Thyroid gland (tissue), 4 donors: ENCODE results near the gene RNF224. TPM values are rescaled to one million over a fixed set of nuclear protein-coding genes. Genes with fewer than 3 reads are reported as not detected.

Experiments
- DNase-seq, 2 donors: peaks; one replicate each; pipeline ENCODE4 v3.0.0-alpha.2; 2019
- H3K27ac ChIP-seq, 3 donors: fragments of 200-600 bp; sonication (generic); 1 replicate in 2 of 3; 2 replicates in 1 of 3; pipeline ENCODE4 v1.5.1; 2016 to 2019; ENCODE audit warnings: mild to moderate bottlenecking in 1 of 3, moderate library complexity in 1 of 3
- H3K27me3 ChIP-seq: fragments of 200-600 bp; sonication (generic); one replicate; pipeline ENCODE4 v1.5.1; 2019
- H3K36me3 ChIP-seq, 2 donors: fragments of 200-600 bp; sonication (generic); one replicate each; pipeline ENCODE4 v1.5.1; 2016 to 2019
- H3K4me1 ChIP-seq, 2 donors: fragments of 200-600 bp; sonication (generic); one replicate each; pipeline ENCODE4 v1.5.1; 2017 to 2019
- H3K4me3 ChIP-seq, 3 donors: fragments of 200-600 bp; sonication (generic); replicated peaks in 1 of 3; 1 replicate in 2 of 3; 2 replicates in 1 of 3; pipeline ENCODE4 v1.5.1; 2016; ENCODE audit warnings: mild to moderate bottlenecking in 1 of 3
- H3K9me3 ChIP-seq: fragments of 200-600 bp; sonication (generic); one replicate; pipeline ENCODE4 v1.5.1; 2017
- POLR2A ChIP-seq, 2 donors: fragments of 450-650 bp; IDR thresholded peaks; one replicate each; pipeline ENCODE4 v1.6.1; 2017; ENCODE audit warnings: antibody characterized with exemption in 2 of 2, mild to moderate bottlenecking in 2 of 2, moderate library complexity in 1 of 2
- WGBS, 2 donors: methylation state at CpG; one replicate each; pipeline ENCODE4 v1.1.5; 2017; 5-methylcytosine and 5-hydroxymethylcytosine counted together
- intact Hi-C: fragments of 100-400 bp; cut with DNase I; formaldehyde crosslinking; loops from one replicate; pipeline ENCODE4 v1.15.1; 2023
- total RNA-seq, 4 donors: library from RNA; depleted of rRNA; stranded (reverse); fragments of >200 nt; gene quantifications; one replicate each; pipeline ENCODE4 v1.2.3, GENCODE V29; 2016
- TF ChIP-seq, protein P1 (sequence below), 6 experiments: fragments of 200-600 bp in 3 of 6; fragments of 450-650 bp in 3 of 6; sonication (generic) in 3 of 6; IDR thresholded peaks; one replicate each; pipeline ENCODE4 v1.5.1; 2016 to 2019; ENCODE audit warnings: antibody characterized with exemption in 6 of 6, mild to moderate bottlenecking in 2 of 6, inconsistent platforms in 1 of 6, moderate library complexity in 1 of 6

RNF224 gene
- total RNA-seq, 4 donors from 2014 or later, result 0.33 to 0.81 TPM; not detected in 2

DNA sequence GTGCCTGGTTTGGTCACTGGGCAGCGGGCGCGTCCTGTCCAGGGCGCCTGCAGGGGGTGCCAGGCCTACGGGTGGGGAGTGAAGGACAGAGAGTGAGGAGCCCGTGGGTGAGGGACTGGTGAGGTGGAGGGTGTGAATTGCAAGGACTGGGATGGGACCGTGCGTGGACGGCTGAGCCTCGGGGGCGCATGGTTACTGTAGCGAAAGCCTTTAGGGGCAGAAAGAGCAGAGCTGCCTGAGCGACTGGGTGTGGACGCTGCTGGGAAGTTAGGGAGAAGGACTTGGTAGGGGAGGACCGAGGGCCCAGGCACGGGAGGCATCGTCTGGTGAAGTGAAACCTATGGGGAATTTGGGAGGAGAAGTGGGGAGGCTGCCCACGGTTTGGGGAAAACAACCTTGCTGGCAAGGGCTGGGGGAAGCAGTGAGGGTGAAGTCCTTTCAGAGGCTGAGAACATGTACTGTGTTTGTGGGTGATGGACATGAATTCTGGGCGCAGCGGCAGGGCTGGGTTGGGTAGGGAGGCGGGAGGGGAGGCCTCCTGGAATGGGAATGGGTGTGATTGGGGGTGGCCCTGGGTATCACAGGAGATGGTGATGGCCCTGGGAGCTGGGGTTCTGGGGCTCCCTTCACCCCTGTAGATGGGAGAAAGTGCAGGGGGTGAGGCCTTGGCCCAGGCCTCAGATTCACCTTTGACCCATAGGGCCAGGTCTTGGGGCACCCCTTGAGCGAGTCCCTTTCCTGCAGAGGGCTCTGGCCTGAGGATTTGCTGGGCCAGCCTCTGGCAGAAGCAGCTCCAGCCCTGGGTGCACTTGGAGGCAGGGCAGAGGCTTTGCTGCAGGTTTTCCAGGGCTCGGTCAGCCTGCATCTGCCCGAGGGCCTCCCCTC lies 48.5 kb downstream of the RNF224 start:
- WGBS, 2 donors, result 81 to 83% methylated on average over 21 to 22 of the region's 24 CpGs
- intact Hi-C loops, result no loop called here
- DNase-seq, result peak in 1 of 2 donors; percentile 38

DNA sequence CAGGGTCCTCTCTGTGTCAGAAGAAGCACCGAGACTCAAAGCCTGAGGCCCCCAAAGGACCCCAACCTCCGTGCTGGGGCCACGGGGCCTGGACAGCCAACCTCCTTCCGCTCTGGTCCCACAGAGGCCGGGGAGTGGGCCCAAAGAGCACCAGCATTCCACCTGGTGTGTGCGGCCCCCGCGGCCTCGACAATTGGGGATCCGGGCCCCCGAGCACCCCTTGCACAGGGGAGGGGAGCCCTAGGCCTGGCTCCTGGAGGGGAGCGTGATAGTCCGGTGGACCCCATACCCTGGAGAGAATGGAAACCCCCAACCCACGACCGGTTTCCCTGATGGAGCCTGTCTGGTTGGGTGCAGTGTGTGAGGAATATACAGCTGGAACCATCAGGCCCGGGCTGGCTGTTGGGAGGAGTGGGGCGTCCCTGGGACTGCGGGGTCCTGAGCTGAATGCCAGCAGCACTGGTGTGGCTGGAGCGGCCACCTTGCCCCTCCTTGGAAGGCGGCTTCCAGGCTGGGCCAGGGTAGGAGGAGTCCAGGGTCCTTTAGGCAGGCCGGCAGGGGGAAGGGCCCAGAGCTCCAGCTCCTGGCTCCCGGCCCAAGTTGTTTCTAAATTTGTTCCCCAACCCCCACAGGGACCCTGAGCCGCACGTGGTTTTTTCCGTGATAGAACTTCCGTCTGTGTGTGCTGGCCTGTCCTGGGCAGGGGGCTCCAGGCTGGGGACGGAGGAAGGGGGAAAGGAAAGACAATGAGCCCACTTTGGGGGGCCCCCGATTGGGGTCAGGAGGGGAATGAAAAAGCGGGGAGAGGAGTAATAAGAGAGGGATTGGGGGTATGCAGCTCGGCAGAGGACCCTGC lies 49.4 kb downstream of the RNF224 start:
- whole genome bisulfite sequencing, 2 donors, result 9 to 13% methylated on average over 11 to 12 of the region's 30 CpGs
- H3K27me3 ChIP-seq, result no peaks in the 10 kb centered on the region
- TF ChIP-seq POLR2A (IDR thresholded peaks at IDR 0.05), result no peak
- TF ChIP-seq, protein P1, sequence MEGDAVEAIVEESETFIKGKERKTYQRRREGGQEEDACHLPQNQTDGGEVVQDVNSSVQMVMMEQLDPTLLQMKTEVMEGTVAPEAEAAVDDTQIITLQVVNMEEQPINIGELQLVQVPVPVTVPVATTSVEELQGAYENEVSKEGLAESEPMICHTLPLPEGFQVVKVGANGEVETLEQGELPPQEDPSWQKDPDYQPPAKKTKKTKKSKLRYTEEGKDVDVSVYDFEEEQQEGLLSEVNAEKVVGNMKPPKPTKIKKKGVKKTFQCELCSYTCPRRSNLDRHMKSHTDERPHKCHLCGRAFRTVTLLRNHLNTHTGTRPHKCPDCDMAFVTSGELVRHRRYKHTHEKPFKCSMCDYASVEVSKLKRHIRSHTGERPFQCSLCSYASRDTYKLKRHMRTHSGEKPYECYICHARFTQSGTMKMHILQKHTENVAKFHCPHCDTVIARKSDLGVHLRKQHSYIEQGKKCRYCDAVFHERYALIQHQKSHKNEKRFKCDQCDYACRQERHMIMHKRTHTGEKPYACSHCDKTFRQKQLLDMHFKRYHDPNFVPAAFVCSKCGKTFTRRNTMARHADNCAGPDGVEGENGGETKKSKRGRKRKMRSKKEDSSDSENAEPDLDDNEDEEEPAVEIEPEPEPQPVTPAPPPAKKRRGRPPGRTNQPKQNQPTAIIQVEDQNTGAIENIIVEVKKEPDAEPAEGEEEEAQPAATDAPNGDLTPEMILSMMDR (IDR thresholded peaks at IDR 0.05), result no peak
- intact Hi-C loops, result no loop called here
- no peaks in the 10 kb centered on the region for H3K9me3 ChIP-seq
- H3K36me3 ChIP-seq, result peaks cover 11 to 15% of the 10 kb centered on the region in 2 donors
- peak overlapping the region; percentile 82 to 86 (median 86) for H3K27ac ChIP-seq
- H3K4me3 ChIP-seq, result peak overlapping the region in 1 of 3 donors; percentile 40
- peak; percentile 91 for DNase-seq
- peaks cover 32 to 39% of the 10 kb centered on the region in 2 donors for H3K4me1 ChIP-seq

More for the DNA sequence above, 48.5 kb downstream of the RNF224 start:
- peaks cover 32 to 39% of the 10 kb centered on the region in 2 donors for H3K4me1 ChIP-seq
- peaks cover 11 to 15% of the 10 kb centered on the region in 2 donors for H3K36me3 ChIP-seq
- no peaks in the 10 kb centered on the region for H3K27me3 ChIP-seq
- H3K4me3 ChIP-seq, result no peak overlapping the region
- H3K27ac ChIP-seq, result peak overlapping the region in 2 of 3 donors; percentile 82 to 86
- TF ChIP-seq POLR2A (IDR thresholded peaks at IDR 0.05), result no peak
- TF ChIP-seq, protein P1 (IDR thresholded peaks at IDR 0.05), result no peak
- H3K9me3 ChIP-seq, result no peaks in the 10 kb centered on the region

DNA sequence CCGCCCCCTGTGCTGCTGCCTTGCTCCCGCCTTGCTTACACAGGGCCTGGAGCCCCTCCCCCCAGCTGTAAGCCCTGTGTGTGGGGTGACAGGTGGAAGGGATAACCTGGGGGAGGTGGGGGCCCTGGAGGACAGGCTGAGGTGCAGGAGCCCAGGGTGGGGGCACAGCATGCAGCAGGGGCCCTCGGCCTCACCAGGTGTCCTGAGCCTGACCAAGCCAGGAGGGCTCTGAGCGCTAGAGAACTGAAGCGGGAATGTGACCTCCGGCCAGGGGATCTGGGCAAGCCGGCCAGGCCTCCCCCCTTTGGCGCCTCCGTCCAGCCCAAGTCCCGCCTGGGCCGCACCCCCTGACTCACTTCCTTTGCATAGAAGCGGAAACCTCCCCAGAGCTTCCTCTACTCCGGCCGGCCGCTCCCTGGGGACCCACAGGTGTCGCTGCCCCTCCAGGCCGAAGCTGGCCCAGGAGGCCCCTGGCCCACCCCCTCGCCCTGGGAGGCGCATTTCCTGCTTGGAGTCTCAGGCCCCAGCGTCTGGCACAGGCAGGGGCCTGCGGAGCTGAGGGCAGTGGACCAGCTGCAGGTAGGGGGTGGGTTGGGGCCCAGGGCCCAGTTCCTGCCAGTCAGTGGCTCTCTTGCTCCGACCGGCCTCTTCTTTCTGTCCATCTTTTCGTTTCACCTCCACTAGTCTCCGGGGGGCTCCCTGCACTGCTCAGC lies 50.2 kb downstream of the RNF224 start, which contains the start of gene TOR4A:
Gene TOR4A, plus strand, starts transcription at position 398 of the 713 bp plus-strand sequence. CDS start 964 bp downstream, outside the sequence.
- Histone ChIP-seq H3K4me1 (peaks cover 32 to 39% of the 10 kb centered on the region in 2 donors), H3K27me3 (no peaks in the 10 kb centered on the region), H3K4me3 (peak within 1 kb of the TSS in 2 of 3 donors; percentile 12 to 40), H3K36me3 (peaks cover 7 to 9% of the 10 kb centered on the region in 2 donors), H3K27ac (peak within 1 kb of the TSS; percentile 82 to 86 (median 86)), H3K9me3 (no peaks in the 10 kb centered on the region)
- intact Hi-C loops, result no loop called here
- DNase-seq, result peak; percentile 87 to 88
- TF ChIP-seq, protein P1 (IDR thresholded peaks at IDR 0.05), result peak in 3 of 6 experiments; percentile 17 to 20 (median 19)
- TF ChIP-seq POLR2A (IDR thresholded peaks at IDR 0.05), result peak in 1 of 2 donors; percentile 49
- 9 to 24% methylated on average over 9 of the region's 25 CpGs for WGBS, 2 donors

DNA sequence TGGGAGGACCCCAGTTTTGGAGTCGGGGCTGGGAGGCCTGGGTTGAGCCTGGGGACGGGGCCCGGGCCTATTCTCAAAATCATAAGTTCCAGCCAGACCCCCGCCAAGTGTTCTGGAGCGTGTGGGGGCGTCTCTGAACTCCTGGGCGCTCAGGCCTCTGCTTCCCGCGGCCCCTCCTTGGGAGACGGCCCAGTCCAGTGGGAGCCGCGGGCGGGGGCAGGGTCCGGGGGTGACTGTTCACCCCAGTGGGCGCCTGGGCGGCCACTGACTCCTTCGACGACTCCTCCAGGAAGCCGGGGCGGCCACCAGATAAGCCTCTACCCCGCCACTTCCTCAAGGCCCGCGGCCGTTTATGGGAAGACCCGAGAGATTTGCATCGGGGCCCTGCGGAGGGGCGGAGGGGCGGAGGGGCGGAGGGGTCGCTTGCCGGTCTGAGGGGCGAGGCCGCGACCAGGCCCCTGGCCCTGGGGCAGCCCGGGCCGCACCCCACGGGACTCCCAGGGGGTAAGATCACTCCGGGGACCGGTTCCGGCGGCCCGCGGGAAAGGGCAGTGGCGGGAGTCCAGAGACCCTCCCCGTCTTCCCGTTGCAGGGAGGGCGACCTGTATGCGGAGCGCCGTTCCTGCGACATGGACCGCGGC lies 50.9 kb downstream of the RNF224 start:
- Histone ChIP-seq H3K36me3 (peaks cover 2% of the 10 kb centered on the region in 2 donors), H3K9me3 (no peaks in the 10 kb centered on the region), H3K4me3 (peak overlapping the region in 2 of 3 donors; percentile 12 to 40), H3K27me3 (no peaks in the 10 kb centered on the region), H3K4me1 (peaks cover 32 to 39% of the 10 kb centered on the region in 2 donors), H3K27ac (peak overlapping the region; percentile 82 to 86 (median 86))
- intact Hi-C loops, result no loop called here
- 13 to 14% methylated on average over 6 to 10 of the region's 54 CpGs for WGBS, 2 donors
- no peak for TF ChIP-seq POLR2A (IDR thresholded peaks at IDR 0.05)
- TF ChIP-seq, protein P1 (IDR thresholded peaks at IDR 0.05), result no peak
- no peak for DNase-seq
